HepG2 (cell line): Measurements from ENCODE around the gene SOSTDC1. TPM values are rescaled to one million over a fixed set of nuclear protein-coding genes. Genes with fewer than 3 reads are reported as not detected.

Experiments used
- BRD4 ChIP-seq: sonication (generic); formaldehyde crosslinking; IDR thresholded peaks from 2 replicates; pipeline ENCODE4 v1.4.0; 2020; ENCODE audit warnings: missing genetic modification reagents
- GATAD1 ChIP-seq: IDR thresholded peaks from 2 replicates; pipeline ENCODE4 v1.6.1; 2016; ENCODE audit warnings: missing genetic modification reagents, missing compliant biosample characterization
- HIVEP1 ChIP-seq: sonication (generic); formaldehyde crosslinking; IDR thresholded peaks from 2 replicates; pipeline ENCODE4 v1.4.0; 2020; ENCODE audit warnings: mild to moderate bottlenecking, missing genetic modification reagents
- HOXA3 ChIP-seq: sonication (generic); formaldehyde crosslinking; IDR thresholded peaks from 2 replicates; pipeline ENCODE4 v1.5.0; 2020; ENCODE audit warnings: missing genetic modification reagents
- POGZ ChIP-seq: sonication (generic); formaldehyde crosslinking; IDR thresholded peaks from 2 replicates; pipeline ENCODE4 v1.4.0; 2020; ENCODE audit warnings: mild to moderate bottlenecking, missing genetic modification reagents
- REXO4 ChIP-seq: sonication (generic); formaldehyde crosslinking; IDR thresholded peaks from 2 replicates; pipeline ENCODE4 v1.8.0; 2022; ENCODE audit warnings: missing genetic modification reagents, mild to moderate bottlenecking, borderline replicate concordance
- RFX1 ChIP-seq: fragments of 450-650 bp; IDR thresholded peaks from 2 replicates; pipeline ENCODE4 v1.6.1; 2017
- RNF2 ChIP-seq: fragments of 450-650 bp; conservative IDR thresholded peaks from 2 replicates; pipeline ENCODE4 v1.6.1; 2016; ENCODE audit warnings: low read depth
- SIX1 ChIP-seq: sonication (generic); formaldehyde crosslinking; IDR thresholded peaks from 2 replicates; pipeline ENCODE4 v1.4.0; 2020; ENCODE audit warnings: missing genetic modification reagents, borderline replicate concordance
- SSRP1 ChIP-seq: IDR thresholded peaks from 2 replicates; pipeline ENCODE4 v1.6.1; 2016; ENCODE audit warnings: control low read depth
- TEAD2 ChIP-seq: sonication (generic); formaldehyde crosslinking; IDR thresholded peaks from 2 replicates; pipeline ENCODE4 v1.9.0; 2021; ENCODE audit warnings: missing genetic modification reagents
- TOE1 ChIP-seq: sonication (generic); formaldehyde crosslinking; IDR thresholded peaks from 2 replicates; pipeline ENCODE4 v1.4.0; 2020; ENCODE audit warnings: mild to moderate bottlenecking, missing genetic modification reagents
- ZBTB38 ChIP-seq: sonication (generic); formaldehyde crosslinking; IDR thresholded peaks from 2 replicates; pipeline ENCODE4 v1.5.1; 2020; ENCODE audit warnings: mild to moderate bottlenecking, missing genetic modification reagents
- ZNF180 ChIP-seq: sonication (generic); formaldehyde crosslinking; IDR thresholded peaks from 2 replicates; pipeline ENCODE4 v1.4.0; 2020; ENCODE audit warnings: low read depth, missing genetic modification reagents, borderline replicate concordance
- ZNF292 ChIP-seq: sonication (generic); formaldehyde crosslinking; IDR thresholded peaks from 2 replicates; pipeline ENCODE4 v1.8.1; 2022; ENCODE audit warnings: mild to moderate bottlenecking, low read depth, missing genetic modification reagents, borderline replicate concordance
- ZNF337 ChIP-seq: sonication (generic); formaldehyde crosslinking; IDR thresholded peaks from 2 replicates; pipeline ENCODE4 v1.5.1; 2020; ENCODE audit warnings: missing genetic modification reagents, low read depth, mild to moderate bottlenecking, borderline replicate concordance
- ZNF367 ChIP-seq: sonication (generic); formaldehyde crosslinking; IDR thresholded peaks from 2 replicates; pipeline ENCODE4 v1.4.0; 2020; ENCODE audit warnings: missing genetic modification reagents, borderline replicate concordance
- ZNF431 ChIP-seq: sonication (generic); formaldehyde crosslinking; IDR thresholded peaks from 2 replicates; pipeline ENCODE4 v1.9.0; 2022; ENCODE audit warnings: missing genetic modification reagents, low read depth, mild to moderate bottlenecking, borderline replicate concordance
- ZNF75D ChIP-seq: sonication (generic); formaldehyde crosslinking; IDR thresholded peaks from 2 replicates; pipeline ENCODE4 v1.8.1; 2023; ENCODE audit warnings: missing genetic modification reagents, mild to moderate bottlenecking, borderline replicate concordance
- ZSCAN29 ChIP-seq: sonication (generic); formaldehyde crosslinking; conservative IDR thresholded peaks from 2 replicates; pipeline ENCODE4 v1.4.0; 2020; ENCODE audit warnings: mild to moderate bottlenecking, missing genetic modification reagents
- ZSCAN31 ChIP-seq: sonication (generic); formaldehyde crosslinking; IDR thresholded peaks from 2 replicates; pipeline ENCODE4 v1.5.0; 2020; ENCODE audit warnings: low read depth, mild to moderate bottlenecking, missing genetic modification reagents
- polyA plus RNA-seq, 8 experiments: library from polyadenylated mRNA; depleted of rRNA in 3 of 8; stranded (reverse) in 7 of 8; unstranded in 1 of 8; fragments of >200 nt; fragmentation: Illumina TruSeq in 4 of 8; extraction: Trizol in 4 of 8; gene quantifications; 2 replicates each; pipeline versions ENCODE4 v1.2.1 to v1.2.3, GENCODE V29; 2011 to 2016; ENCODE audit warnings: low read depth in 4 of 8, missing spikeins in 1 of 8, mixed read lengths in 1 of 8; ENCODE audit not compliant: insufficient read depth in 1 of 8
- total RNA-seq, 5 experiments: library from RNA; depleted of rRNA; stranded (reverse); fragments of >200 nt; fragmentation: Illumina TruSeq; extraction: Trizol; gene quantifications; 2 replicates each; pipeline ENCODE4 v1.2.3, GENCODE V29; 2016; ENCODE audit warnings: low read depth in 1 of 5
- TF ChIP-seq, protein P1 (sequence below): sonication (generic); formaldehyde crosslinking; conservative IDR thresholded peaks from 2 replicates; pipeline ENCODE4 v1.8.1; 2023; ENCODE audit warnings: missing genetic modification reagents
- TF ChIP-seq, protein P2 (sequence below): sonication (generic); formaldehyde crosslinking; IDR thresholded peaks from 2 replicates; pipeline ENCODE4 v1.5.1; 2020; ENCODE audit warnings: mild to moderate bottlenecking, moderate library complexity, missing genetic modification reagents
- TF ChIP-seq, protein P3 (sequence below): sonication (generic); formaldehyde crosslinking; IDR thresholded peaks from 2 replicates; pipeline ENCODE4 v1.5.0; 2020; ENCODE audit warnings: missing genetic modification reagents
- TF ChIP-seq, protein P4 (sequence below): sonication (generic); formaldehyde crosslinking; IDR thresholded peaks from 2 replicates; pipeline ENCODE4 v1.4.0; 2020; ENCODE audit warnings: mild to moderate bottlenecking, missing genetic modification reagents

Gene SOSTDC1
- total and polyA plus RNA-seq, 2 of the 13 experiments (the other 11 are each of a cell fraction or from before 2014, with no cell fraction given): not detected

DNA sequence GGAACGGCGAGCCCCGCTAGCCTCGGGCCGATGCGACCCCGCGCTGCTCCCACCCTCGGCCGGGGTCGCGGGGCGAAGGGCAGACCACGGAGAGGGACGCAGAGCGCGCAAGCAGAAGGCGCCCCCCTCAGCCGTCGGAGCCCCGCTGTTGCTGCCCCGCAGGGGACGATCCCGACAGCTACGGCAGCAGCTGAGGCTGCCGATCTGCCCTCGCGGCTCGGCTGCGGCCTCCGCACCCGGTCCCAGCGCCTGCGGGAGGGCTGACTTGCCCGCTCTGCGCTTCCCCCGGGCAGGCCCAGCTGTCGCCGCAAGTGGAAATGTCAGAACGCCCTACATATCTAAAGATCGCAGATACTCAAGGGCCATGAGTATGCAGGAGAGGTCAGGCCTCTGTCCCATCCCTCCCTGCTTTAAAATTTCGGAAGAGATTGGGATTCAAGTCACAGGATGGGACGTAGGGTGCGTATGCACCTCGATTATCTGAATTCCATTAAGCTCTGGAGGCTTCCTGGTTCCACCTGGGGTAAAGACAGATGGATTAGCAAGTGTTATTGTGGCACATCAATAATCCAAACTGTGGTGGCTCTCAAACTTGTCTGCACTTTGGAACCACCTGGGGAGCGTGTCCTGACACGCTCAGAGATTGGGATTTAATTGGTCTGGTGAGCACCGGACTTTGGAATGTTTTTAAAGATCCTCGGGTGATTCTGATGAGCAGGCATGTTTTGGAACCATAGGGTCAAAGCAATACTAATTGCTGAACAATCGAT lies 44.0 kb downstream of the SOSTDC1 start, which contains the start of gene CRPPA (continued):
- TF ChIP-seq RFX1: no peak
- TF ChIP-seq HIVEP1 (CRISPR knock-in tag): no peak
- no peak for TF ChIP-seq SIX1 (CRISPR knock-in tag)
- peak; percentile 57; the same call in 1 of the 2 replicates for TF ChIP-seq BRD4 (CRISPR knock-in tag)
- TF ChIP-seq GATAD1 (CRISPR knock-in tag): no peak
- no peak for TF ChIP-seq ZNF75D (CRISPR knock-in tag)
- TF ChIP-seq POGZ (CRISPR knock-in tag): no peak
- no peak; the same call in 1 of the 2 replicates for TF ChIP-seq ZNF431 (CRISPR knock-in tag)
- TF ChIP-seq REXO4 (CRISPR knock-in tag): no peak
- no peak for TF ChIP-seq ZNF292 (CRISPR knock-in tag)
- no peak; the same call in 1 of the 2 replicates for TF ChIP-seq RNF2
- no peak for TF ChIP-seq TEAD2
- TF ChIP-seq, protein P1, sequence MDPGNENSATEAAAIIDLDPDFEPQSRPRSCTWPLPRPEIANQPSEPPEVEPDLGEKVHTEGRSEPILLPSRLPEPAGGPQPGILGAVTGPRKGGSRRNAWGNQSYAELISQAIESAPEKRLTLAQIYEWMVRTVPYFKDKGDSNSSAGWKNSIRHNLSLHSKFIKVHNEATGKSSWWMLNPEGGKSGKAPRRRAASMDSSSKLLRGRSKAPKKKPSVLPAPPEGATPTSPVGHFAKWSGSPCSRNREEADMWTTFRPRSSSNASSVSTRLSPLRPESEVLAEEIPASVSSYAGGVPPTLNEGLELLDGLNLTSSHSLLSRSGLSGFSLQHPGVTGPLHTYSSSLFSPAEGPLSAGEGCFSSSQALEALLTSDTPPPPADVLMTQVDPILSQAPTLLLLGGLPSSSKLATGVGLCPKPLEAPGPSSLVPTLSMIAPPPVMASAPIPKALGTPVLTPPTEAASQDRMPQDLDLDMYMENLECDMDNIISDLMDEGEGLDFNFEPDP (CRISPR knock-in tag): 0 out of 2 replicates have a peak, but pooled peaks have one; percentile 20
- TF ChIP-seq HOXA3 (CRISPR knock-in tag): no peak; the same call in 1 of the 2 replicates
- no peak for TF ChIP-seq TOE1 (CRISPR knock-in tag)
- TF ChIP-seq ZNF367 (CRISPR knock-in tag): no peak; the same call in 1 of the 2 replicates
- no peak for TF ChIP-seq ZNF180 (CRISPR knock-in tag)
- no peak for TF ChIP-seq ZNF337
- TF ChIP-seq ZBTB38 (CRISPR knock-in tag): no peak
- no peak; the same call in 1 of the 2 replicates for TF ChIP-seq ZSCAN31 (CRISPR knock-in tag)
- TF ChIP-seq, protein P2, sequence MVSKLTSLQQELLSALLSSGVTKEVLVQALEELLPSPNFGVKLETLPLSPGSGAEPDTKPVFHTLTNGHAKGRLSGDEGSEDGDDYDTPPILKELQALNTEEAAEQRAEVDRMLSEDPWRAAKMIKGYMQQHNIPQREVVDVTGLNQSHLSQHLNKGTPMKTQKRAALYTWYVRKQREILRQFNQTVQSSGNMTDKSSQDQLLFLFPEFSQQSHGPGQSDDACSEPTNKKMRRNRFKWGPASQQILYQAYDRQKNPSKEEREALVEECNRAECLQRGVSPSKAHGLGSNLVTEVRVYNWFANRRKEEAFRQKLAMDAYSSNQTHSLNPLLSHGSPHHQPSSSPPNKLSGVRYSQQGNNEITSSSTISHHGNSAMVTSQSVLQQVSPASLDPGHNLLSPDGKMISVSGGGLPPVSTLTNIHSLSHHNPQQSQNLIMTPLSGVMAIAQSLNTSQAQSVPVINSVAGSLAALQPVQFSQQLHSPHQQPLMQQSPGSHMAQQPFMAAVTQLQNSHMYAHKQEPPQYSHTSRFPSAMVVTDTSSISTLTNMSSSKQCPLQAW (CRISPR knock-in tag): no peak
- no peak for TF ChIP-seq ZSCAN29 (CRISPR knock-in tag)
- no peak for TF ChIP-seq SSRP1 (CRISPR knock-in tag)
- TF ChIP-seq, protein P3, sequence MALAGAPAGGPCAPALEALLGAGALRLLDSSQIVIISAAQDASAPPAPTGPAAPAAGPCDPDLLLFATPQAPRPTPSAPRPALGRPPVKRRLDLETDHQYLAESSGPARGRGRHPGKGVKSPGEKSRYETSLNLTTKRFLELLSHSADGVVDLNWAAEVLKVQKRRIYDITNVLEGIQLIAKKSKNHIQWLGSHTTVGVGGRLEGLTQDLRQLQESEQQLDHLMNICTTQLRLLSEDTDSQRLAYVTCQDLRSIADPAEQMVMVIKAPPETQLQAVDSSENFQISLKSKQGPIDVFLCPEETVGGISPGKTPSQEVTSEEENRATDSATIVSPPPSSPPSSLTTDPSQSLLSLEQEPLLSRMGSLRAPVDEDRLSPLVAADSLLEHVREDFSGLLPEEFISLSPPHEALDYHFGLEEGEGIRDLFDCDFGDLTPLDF (CRISPR knock-in tag): 0 out of 2 replicates have a peak, but pooled peaks have one; percentile 24
- TF ChIP-seq, protein P4, sequence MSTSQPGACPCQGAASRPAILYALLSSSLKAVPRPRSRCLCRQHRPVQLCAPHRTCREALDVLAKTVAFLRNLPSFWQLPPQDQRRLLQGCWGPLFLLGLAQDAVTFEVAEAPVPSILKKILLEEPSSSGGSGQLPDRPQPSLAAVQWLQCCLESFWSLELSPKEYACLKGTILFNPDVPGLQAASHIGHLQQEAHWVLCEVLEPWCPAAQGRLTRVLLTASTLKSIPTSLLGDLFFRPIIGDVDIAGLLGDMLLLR (CRISPR knock-in tag): peak; percentile 31; the same call in 1 of the 2 replicates
